Bronchial epithelial cell (primary cell): ENCODE data around the gene PAX6. TPM values are rescaled to one million over a fixed set of nuclear protein-coding genes. Genes with fewer than 3 reads are reported as not detected.

Experiments used
- DNase-seq: peaks from one replicate; pipeline ENCODE4 v3.0.0-alpha.2; 2010; ENCODE audit warnings: low read depth
- FAIRE-seq: peaks from 2 replicates; lab custom pipeline; 2011; peaks lifted over from hg19 to GRCh38; lab: Jason Lieb, UNC
- H3K27me3 ChIP-seq: 2 replicates; pipeline ENCODE4 v1.5.1; 2011; ENCODE audit warnings: low read length; ENCODE audit not compliant: control insufficient read depth, insufficient read depth
- H3K36me3 ChIP-seq: 2 replicates; pipeline ENCODE4 v1.5.1; 2011; ENCODE audit warnings: low read length; ENCODE audit not compliant: control insufficient read depth, insufficient read depth
- H3K4me3 ChIP-seq: 2 replicates; pipeline ENCODE4 v1.5.1; 2011; ENCODE audit warnings: mild to moderate bottlenecking, low read depth, low read length, control low read depth
- CTCF ChIP-seq: IDR thresholded peaks from 2 replicates; pipeline ENCODE4 v1.5.1; 2011; ENCODE audit warnings: mild to moderate bottlenecking, moderate library complexity, low read length, control low read depth, inconsistent platforms; ENCODE audit not compliant: insufficient read depth, severe bottlenecking
- total RNA-seq: library from RNA; depleted of rRNA; stranded (reverse); fragments of >200 nt; gene quantifications from 2 replicates; pipeline ENCODE4 v1.2.1, GENCODE V29; 2014

PAX6 gene
- total RNA-seq, 1 donor from 2014 or later: not detected

- Histone ChIP-seq H3K27me3 (peaks cover 93% of the 10 kb centered on the region), H3K36me3 (no peaks in the 10 kb centered on the region), H3K4me3 (no peak overlapping the region)
- FAIRE-seq (no peak), DNase-seq (no peak)
- no peak for TF ChIP-seq CTCF
Observed at GRCh38 chr11:31821235-31821764, 10.2 kb upstream of the PAX6 start.

- DNase-seq (no peak), FAIRE-seq (no peak)
- no peak overlapping the region for H3K4me3 ChIP-seq
- H3K36me3 ChIP-seq: no peaks in the 10 kb centered on the region
- H3K27me3 ChIP-seq: peaks cover 90% of the 10 kb centered on the region
- no peak for TF ChIP-seq CTCF
Observed at GRCh38 chr11:31820438-31820818, 9.3 kb upstream of the PAX6 start.

- DNase-seq: no peak
- peaks cover 89% of the 10 kb centered on the region for H3K27me3 ChIP-seq
Observed at GRCh38 chr11:31819621-31820437, 8.7 kb upstream of the PAX6 start.

GRCh38 chr11:31818874-31819331, 7.8 kb upstream of the PAX6 start:
- DNase-seq: no peak
- no peak for FAIRE-seq
- Histone ChIP-seq H3K27me3 (peaks cover 88% of the 10 kb centered on the region), H3K4me3 (no peak overlapping the region), H3K36me3 (no peaks in the 10 kb centered on the region)
- TF ChIP-seq CTCF: no peak

More at GRCh38 chr11:31819621-31820437, 8.7 kb upstream of the PAX6 start:
- Histone ChIP-seq H3K36me3 (no peaks in the 10 kb centered on the region), H3K4me3 (no peak overlapping the region)
- no peak for TF ChIP-seq CTCF
- FAIRE-seq: no peak

GRCh38 chr11:31818425-31818755, 7.3 kb upstream of the PAX6 start:
- Histone ChIP-seq H3K27me3 (peaks cover 88% of the 10 kb centered on the region), H3K36me3 (no peaks in the 10 kb centered on the region), H3K4me3 (no peak overlapping the region)
- TF ChIP-seq CTCF: no peak
- DNase-seq: no peak
- FAIRE-seq: no peak
